HG02588 (cell line): ENCODE results near the gene PEAK1.

ENCODE experiments used
- ATAC-seq: cut with Tn5 transposase; IDR thresholded peaks from one replicate; pipeline ENCODE4 v1.9.1; 2021; ENCODE audit warnings: mild to moderate bottlenecking, moderate library complexity; ENCODE audit not compliant: unreplicated experiment

Gene PEAK1

GRCh38 chr15:77107068-77107467 lies 312.8 kb downstream of the PEAK1 start:
- no peak for ATAC-seq

GRCh38 chr15:77104155-77104554 lies 315.7 kb downstream of the PEAK1 start:
- no peak for ATAC-seq

DNA sequence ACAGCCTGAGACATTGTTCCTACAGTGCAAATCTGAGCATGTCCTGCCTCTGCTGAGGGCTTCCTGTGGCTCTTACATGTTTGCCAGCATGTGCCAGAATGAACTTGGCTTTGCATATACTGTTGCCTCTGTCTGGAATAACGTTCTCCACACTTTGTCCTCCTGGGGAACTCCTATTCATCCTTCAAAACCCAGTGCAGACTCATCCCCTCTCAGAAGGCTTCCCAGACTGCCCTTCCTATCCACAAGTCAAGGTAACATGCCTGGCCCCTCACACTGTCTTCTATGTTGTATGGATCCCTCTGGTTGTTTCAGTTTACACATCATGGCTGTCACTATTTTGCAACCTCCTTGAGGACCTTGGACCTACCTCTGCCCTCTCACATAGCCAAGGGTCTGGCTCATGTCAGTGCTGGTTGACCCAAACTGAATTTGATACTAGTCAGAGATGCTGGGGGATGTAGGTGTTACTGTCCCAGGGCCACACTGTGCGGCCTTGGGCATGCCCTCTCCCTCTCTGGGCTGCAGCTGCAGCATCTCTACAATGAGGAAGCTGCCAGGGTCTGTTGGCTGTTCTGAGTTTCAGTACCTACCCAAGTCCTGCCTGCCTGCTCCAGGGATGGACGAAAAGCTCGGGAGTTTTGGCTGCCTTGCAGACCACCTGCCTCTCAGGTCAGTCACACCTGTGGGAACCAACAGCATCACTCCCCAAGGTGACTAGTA lies 320.0 kb downstream of the PEAK1 start:
- no peak for ATAC-seq

DNA sequence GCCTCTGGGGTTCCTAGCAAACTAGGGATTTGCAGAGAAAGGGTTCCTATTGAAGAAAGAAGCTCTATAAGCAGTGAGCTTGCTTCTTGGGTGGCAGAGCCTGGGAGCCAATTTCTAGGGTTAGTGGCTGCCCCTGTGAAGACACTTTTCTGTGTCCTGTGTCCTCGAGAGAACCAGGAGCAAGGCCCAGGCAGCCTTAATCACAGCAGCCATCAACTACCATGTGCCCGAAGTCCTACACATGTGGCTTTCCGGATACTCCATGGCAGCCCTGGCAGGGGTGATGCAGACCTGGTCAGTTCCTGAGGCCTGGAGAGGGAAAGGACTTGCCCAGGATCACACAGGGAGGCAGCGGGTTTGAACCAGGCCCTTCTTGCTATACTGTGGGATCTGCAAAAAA lies 321.3 kb downstream of the PEAK1 start:
- no peak for ATAC-seq

DNA sequence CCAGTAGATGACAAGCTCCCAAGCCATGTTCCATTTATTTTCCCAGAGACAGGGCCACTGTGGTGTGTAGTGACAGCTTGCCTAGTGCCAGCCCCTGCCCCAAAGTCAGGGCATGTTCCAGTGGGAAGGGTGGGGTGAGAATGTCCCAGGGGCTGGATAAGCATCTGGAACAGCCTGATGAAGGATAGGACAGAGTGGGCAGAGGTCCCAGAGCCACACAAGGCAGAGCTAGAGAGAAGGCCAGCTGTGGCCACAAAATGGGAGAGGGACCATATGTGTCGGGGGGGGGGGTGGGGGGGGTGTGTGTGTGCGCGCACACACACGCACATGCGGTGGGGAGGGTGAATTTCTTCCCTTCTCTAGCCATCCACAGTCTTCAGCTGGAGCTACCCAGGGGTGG lies 322.0 kb downstream of the PEAK1 start:
- ATAC-seq: no peak

DNA sequence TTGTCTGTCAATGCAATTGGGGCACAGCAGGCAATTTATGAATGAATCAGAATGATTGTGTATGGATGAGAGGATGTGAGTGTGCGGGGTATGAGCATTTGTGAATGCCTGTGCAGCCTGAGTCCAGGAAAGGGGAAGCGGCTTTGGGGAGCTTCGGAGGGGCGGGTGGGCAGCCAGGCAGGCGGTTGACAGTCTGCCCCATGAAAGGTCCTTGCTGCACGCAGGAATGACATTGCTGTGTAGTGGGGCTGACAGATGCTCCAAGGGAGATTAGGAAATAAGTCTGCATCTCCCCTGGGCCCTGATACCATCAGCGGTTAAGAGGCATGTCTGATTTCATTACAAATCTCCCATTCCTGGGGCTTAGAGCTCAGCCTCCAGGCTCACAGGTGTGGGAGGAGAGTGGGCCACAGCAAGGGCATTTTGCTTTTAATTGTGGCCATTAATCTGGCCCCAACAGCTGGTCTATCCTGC lies 322.6 kb downstream of the PEAK1 start:
- ATAC-seq: no peak

GRCh38 chr15:77096541-77096940 lies 323.4 kb downstream of the PEAK1 start:
- ATAC-seq: no peak

- no peak for ATAC-seq
Observed at GRCh38 chr15:77096138-77096537, 323.8 kb downstream of the PEAK1 start.

- no peak for ATAC-seq
Observed at GRCh38 chr15:77094397-77095030, 325.4 kb downstream of the PEAK1 start.

- ATAC-seq: no peak
Observed at GRCh38 chr15:77093436-77093835, 326.5 kb downstream of the PEAK1 start.

DNA sequence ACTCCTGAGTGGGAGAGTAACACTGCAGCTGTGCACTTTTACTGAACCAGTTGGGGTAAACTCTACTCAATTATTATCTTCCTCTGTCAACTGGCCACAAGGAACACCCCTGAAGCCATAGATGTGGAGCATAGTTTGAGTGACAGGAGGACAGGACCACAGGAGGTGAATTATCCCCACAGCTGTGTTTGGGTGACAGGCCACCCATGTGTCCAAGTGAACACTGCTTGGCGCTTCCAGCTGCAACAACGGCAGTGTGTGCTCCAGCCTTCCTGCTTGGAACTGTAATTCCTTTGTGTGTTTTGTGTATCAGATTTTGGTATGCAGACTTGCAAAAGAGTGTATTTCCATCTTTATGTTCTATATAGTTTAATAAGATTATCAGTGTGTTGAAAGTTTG lies 328.8 kb downstream of the PEAK1 start:
- ATAC-seq: no peak

- no peak for ATAC-seq
Observed at GRCh38 chr15:77087213-77087612, 332.7 kb downstream of the PEAK1 start.

DNA sequence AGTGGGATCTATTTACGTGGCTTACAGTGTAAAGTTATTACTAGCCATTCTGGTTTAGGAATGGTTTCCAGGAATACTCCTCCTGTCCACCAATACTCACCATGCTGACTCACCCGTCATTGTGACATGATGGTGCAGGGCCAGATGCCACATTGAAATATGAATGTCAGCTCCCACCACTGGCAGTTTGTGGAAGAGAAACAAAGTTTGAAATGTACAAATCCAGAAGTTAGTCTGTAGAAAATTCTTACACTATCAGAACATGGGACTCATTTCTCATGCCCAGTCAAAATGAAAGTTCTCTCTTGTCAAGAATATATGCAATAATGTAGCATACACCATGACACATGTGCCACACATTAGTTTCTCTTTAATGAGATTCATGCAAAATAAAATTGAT lies 334.6 kb downstream of the PEAK1 start:
- ATAC-seq: no peak

- no peak for ATAC-seq
Observed at GRCh38 chr15:77084436-77084835, 335.5 kb downstream of the PEAK1 start.

DNA sequence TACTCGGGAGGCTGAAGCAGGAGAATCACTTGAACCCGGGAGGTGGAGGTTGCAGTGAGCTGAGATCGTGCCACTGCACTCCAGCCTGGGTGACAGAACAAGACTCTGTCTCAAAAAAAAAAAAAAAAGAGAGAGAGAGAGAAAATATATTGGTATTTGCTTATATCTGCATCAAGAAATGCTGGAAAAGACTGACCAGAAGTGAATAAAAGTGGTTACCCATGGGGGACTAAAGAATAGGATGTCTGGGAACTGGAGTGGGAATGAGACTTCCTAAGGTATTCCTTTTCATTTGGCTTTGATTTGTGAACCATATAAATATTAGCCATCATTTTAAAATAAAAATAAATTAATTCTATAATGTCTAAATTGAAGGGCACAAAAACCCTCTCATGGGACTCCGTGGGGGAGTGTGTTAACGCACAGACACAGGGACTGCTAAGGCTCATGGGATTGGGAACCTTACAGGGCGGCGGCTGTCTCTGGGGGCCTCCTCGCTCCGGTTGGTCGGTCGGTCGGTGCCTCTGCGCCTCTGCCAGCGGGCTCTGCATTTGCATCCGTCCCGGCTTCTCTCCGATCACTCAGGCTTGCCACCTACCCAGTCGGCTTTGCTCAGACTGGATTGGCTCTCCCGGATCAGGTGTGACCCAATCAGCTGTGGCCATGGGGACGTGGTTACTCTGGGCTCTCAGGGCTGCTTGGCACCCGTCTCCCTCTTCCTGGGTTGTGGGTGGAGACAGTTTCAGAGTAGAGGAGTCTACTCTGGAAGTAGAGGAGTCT lies 336.3 kb downstream of the PEAK1 start:
- peak; percentile 92 for ATAC-seq

GRCh38 chr15:77081971-77082370 lies 337.9 kb downstream of the PEAK1 start:
- no peak for ATAC-seq

GRCh38 chr15:77076323-77076915 lies 343.5 kb downstream of the PEAK1 start:
- no peak for ATAC-seq

DNA sequence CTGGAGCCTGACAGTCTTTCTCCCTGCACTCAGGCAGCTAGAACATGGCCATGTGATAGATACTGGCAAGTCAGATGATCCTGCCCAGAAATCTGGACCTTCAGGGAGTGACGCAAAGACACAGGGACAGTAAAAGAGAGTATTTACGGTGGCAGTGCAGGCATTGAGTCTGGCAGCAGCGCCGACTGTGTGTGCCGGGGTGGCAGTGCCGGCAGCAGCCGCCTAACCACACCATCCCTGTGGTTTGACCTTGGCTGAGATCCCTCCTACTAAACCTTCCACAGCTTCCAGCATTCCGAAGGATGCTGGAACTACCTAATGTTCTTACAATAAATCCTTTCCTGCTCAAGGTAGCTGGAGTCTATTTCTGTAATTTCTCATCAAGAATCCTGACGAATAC lies 344.4 kb downstream of the PEAK1 start:
- no peak for ATAC-seq

GRCh38 chr15:77074350-77074749 lies 345.6 kb downstream of the PEAK1 start:
- no peak for ATAC-seq

GRCh38 chr15:77071305-77072223 lies 348.3 kb downstream of the PEAK1 start:
- no peak for ATAC-seq
